Measurements from ENCODE around the gene RAET1L. TPM values are rescaled to one million over a fixed set of nuclear protein-coding genes. Genes with fewer than 3 reads are reported as not detected.

The RAET1L gene
- total RNA-seq, 1 experiment from 2014 or later = 1.3 TPM

DNA sequence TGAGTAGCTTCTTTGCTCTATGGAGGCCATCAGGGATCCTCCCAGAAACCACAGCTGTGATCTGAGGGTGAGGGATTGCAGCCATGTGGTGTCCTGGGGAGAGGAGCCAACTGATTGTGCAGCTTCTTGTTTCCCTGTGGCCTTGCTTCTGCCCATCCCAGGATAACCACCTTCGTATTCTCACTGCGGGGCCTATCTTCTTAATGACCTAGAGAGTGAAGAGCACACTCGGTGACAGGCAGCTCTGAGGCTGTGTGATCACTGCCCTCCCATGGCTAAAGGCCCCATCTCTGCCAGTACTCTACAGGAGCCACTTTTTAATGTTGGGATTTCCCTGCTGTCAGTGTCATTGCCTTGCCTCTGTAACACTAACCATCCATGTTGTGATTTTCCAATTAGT lies 5.3 kb upstream of the RAET1L start:
- H3K27ac Mint-ChIP-seq (ENCODE audit: unreplicated experiment) = no peak overlapping the region
- H3K27me3 Mint-ChIP-seq (ENCODE audit: unreplicated experiment) = peaks cover 70% of the 10 kb centered on the region
- H3K4me1 Mint-ChIP-seq (ENCODE audit: low read depth, unreplicated experiment) = peaks cover under 1% of the 10 kb centered on the region
- no peak for DNase-seq
- no peak overlapping the region for H3K4me3 Mint-ChIP-seq (ENCODE audit: low read depth, unreplicated experiment)
- BruUV-seq (replicated peaks) = no TSS peak
- peaks cover 3% of the 10 kb centered on the region for H3K36me3 Mint-ChIP-seq (ENCODE audit: insufficient read depth, unreplicated experiment)
- TF ChIP-seq, protein P1, sequence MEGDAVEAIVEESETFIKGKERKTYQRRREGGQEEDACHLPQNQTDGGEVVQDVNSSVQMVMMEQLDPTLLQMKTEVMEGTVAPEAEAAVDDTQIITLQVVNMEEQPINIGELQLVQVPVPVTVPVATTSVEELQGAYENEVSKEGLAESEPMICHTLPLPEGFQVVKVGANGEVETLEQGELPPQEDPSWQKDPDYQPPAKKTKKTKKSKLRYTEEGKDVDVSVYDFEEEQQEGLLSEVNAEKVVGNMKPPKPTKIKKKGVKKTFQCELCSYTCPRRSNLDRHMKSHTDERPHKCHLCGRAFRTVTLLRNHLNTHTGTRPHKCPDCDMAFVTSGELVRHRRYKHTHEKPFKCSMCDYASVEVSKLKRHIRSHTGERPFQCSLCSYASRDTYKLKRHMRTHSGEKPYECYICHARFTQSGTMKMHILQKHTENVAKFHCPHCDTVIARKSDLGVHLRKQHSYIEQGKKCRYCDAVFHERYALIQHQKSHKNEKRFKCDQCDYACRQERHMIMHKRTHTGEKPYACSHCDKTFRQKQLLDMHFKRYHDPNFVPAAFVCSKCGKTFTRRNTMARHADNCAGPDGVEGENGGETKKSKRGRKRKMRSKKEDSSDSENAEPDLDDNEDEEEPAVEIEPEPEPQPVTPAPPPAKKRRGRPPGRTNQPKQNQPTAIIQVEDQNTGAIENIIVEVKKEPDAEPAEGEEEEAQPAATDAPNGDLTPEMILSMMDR (IDR thresholded peaks at IDR 0.05; ENCODE audit: unreplicated experiment) = no peak
- CTCF ChIA-PET = no interaction called here
- no peaks in the 10 kb centered on the region for H3K9me3 Mint-ChIP-seq (ENCODE audit: low read depth, unreplicated experiment)
- intact Hi-C loops (cut with micrococcal nuclease; ENCODE audit: unreplicated experiment) = no loop called here

DNA sequence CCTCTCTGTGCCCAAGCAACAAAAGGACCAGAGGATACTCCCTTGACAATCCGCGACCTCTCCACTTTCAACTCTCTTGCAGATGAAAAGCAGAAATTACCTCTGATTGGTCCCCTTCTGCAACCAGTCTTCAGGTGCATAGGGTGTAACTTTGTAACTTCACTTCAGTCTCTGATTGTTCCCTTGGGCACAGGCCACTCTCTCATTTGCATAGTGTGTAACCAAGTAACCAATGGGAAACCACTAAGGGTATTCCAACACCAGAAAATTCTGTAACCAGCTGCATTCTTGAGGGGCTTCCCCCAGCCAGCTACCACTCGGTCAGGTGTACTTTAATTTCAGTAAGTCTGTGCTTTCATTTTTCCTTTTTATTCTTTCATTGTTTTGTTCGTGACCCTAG lies 4.4 kb upstream of the RAET1L start:
- peaks cover 6% of the 10 kb centered on the region for H3K36me3 Mint-ChIP-seq (ENCODE audit: insufficient read depth, unreplicated experiment)
- no peaks in the 10 kb centered on the region for H3K9me3 Mint-ChIP-seq (ENCODE audit: low read depth, unreplicated experiment)
- H3K4me1 Mint-ChIP-seq (ENCODE audit: low read depth, unreplicated experiment) = peaks cover 8% of the 10 kb centered on the region
- no peak for DNase-seq
- peaks cover 70% of the 10 kb centered on the region for H3K27me3 Mint-ChIP-seq (ENCODE audit: unreplicated experiment)
- CTCF ChIA-PET = no interaction called here
- intact Hi-C loops (cut with micrococcal nuclease; ENCODE audit: unreplicated experiment) = no loop called here
- H3K27ac Mint-ChIP-seq (ENCODE audit: unreplicated experiment) = no peak overlapping the region
- H3K4me3 Mint-ChIP-seq (ENCODE audit: low read depth, unreplicated experiment) = no peak overlapping the region
- TF ChIP-seq, protein P1 (IDR thresholded peaks at IDR 0.05; ENCODE audit: unreplicated experiment) = no peak
- BruUV-seq (replicated peaks) = no TSS peak

DNA sequence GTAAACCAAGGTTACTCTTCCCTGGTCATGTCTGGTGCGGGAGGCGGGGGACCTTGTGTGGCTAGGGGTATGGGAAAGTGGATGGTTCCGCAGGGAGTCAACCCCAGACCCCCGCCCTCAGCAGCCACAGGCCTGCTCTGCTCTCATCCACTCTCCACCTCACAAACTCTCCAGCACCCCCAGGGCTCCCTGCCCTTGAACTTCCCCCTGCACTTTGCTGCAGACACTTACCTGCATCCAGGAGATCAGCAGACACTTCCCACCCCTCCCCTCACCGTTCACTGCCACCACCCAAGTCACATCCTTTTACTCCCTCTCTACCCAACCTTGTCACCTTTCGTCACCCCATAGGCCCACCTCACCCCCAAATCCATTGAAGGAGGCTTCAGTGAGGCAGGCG lies 3.9 kb upstream of the RAET1L start:
- H3K27ac Mint-ChIP-seq (ENCODE audit: unreplicated experiment) = no peak overlapping the region
- intact Hi-C loops (cut with micrococcal nuclease; ENCODE audit: unreplicated experiment) = no loop called here
- no peaks in the 10 kb centered on the region for H3K9me3 Mint-ChIP-seq (ENCODE audit: low read depth, unreplicated experiment)
- H3K4me3 Mint-ChIP-seq (ENCODE audit: low read depth, unreplicated experiment) = no peak overlapping the region
- H3K36me3 Mint-ChIP-seq (ENCODE audit: insufficient read depth, unreplicated experiment) = peaks cover 6% of the 10 kb centered on the region
- no TSS peak for BruUV-seq (replicated peaks)
- H3K4me1 Mint-ChIP-seq (ENCODE audit: low read depth, unreplicated experiment) = peaks cover 8% of the 10 kb centered on the region
- CTCF ChIA-PET = no interaction called here
- TF ChIP-seq, protein P1 (IDR thresholded peaks at IDR 0.05; ENCODE audit: unreplicated experiment) = no peak
- H3K27me3 Mint-ChIP-seq (ENCODE audit: unreplicated experiment) = peaks cover 69% of the 10 kb centered on the region
- no peak for DNase-seq

DNA sequence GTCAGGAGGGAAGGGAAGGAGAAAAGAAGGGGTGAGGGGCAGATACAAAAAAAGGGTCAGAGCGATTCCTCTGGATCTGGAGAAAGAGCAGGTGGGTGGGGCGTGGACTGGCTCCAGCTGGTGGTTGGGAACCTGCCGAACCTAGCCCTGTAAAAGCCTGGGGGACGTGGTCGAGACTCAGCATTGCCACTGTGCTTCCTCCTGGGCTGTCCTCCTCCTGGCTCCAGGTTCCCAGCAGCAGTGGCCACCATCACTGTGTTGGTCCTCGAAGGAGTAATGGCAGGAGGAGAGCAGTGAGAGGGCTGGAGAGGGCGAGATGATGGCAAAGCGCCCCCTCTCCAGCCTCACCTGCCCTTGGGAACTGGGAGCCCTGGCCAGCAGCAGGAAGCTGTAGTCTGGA lies 3.5 kb upstream of the RAET1L start:
- Mint-ChIP-seq H3K9me3 (ENCODE audit: low read depth, unreplicated experiment) (no peaks in the 10 kb centered on the region), H3K4me1 (ENCODE audit: low read depth, unreplicated experiment) (peaks cover 8% of the 10 kb centered on the region), H3K27ac (ENCODE audit: unreplicated experiment) (no peak overlapping the region), H3K4me3 (ENCODE audit: low read depth, unreplicated experiment) (no peak overlapping the region), H3K27me3 (ENCODE audit: unreplicated experiment) (peaks cover 64% of the 10 kb centered on the region), H3K36me3 (ENCODE audit: insufficient read depth, unreplicated experiment) (peaks cover 6% of the 10 kb centered on the region)
- CTCF ChIA-PET = no interaction called here
- no peak for DNase-seq
- TF ChIP-seq, protein P1 (IDR thresholded peaks at IDR 0.05; ENCODE audit: unreplicated experiment) = no peak
- no TSS peak for BruUV-seq (replicated peaks)
- intact Hi-C loops (cut with micrococcal nuclease; ENCODE audit: unreplicated experiment) = no loop called here

Measured in Calu3 (cell line).